ENCODE results near the gene CTNNB1.
"Not testable (repeated sequence)": the region's sequence is repeated elsewhere in the genome, so short reads cannot be mapped to it uniquely, and the experiment has no call there.

CTNNB1 gene

DNA sequence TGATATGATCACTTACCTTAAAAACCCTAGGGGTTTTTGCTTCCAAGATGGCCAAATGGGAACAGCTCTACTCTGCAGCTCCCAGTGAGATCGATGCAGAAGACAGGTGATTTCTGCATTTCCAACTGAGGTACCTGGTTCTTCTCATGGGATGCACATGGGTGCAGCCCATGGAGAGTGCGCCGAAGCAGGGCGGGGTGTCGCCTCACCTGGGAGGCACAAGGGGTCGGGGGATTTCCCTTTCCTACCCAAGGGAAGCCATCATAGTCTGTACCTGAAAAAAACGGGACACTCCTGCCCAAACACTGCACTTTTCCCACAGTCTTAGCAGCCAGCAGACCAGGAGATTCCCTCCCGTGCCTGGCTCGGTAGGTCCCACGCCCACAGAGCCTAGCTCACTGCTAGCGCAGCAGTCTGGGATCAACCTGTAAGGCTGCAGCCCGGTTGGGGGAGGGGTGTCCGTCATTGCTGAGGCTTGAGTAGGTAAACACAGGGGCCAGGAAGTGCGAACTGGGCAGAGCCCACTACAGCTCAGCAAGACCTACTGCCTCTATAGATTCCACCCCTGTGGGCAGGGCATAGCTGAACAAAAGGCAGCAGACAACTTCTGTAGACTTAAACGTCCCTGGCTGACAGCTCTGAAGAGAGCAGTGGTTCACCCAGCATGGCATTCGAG is 78.6 kb downstream of the CTNNB1 start:
- POLR2A ChIA-PET: no interaction called here
- TF ChIP-seq, protein P1, sequence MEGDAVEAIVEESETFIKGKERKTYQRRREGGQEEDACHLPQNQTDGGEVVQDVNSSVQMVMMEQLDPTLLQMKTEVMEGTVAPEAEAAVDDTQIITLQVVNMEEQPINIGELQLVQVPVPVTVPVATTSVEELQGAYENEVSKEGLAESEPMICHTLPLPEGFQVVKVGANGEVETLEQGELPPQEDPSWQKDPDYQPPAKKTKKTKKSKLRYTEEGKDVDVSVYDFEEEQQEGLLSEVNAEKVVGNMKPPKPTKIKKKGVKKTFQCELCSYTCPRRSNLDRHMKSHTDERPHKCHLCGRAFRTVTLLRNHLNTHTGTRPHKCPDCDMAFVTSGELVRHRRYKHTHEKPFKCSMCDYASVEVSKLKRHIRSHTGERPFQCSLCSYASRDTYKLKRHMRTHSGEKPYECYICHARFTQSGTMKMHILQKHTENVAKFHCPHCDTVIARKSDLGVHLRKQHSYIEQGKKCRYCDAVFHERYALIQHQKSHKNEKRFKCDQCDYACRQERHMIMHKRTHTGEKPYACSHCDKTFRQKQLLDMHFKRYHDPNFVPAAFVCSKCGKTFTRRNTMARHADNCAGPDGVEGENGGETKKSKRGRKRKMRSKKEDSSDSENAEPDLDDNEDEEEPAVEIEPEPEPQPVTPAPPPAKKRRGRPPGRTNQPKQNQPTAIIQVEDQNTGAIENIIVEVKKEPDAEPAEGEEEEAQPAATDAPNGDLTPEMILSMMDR (IDR thresholded peaks at IDR 0.05; ENCODE audit: control extremely low read depth, extremely low read depth, low read depth, missing control alignments): no peak
- no peak for DNase-seq (ENCODE audit: extremely low spot score)
- CTCF ChIA-PET: interaction anchor here (1.1 kb wide), 1 partner anchor 15 kb away, joined by 3 read pairs; no protein-coding TSS in a partner anchor

DNA sequence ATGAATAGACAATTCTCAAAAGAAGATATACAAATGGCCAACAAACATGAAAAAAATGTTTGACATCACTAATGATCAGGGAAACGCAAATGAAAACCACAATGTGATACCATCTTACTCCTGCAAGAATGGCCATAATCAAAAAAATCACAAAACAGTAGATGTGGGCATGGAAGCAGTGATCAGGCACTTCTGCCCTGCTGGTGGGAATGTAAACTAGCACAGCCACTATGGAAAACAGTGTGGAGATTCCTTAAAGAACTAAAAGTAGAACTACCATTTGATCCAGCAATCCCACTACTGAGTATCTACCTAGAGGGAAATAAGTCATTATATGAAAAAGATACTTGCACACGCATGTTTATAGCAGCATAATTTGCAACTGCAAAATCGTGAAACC is 85.6 kb downstream of the CTNNB1 start:
- DNase-seq (ENCODE audit: extremely low spot score); CTCF ChIA-PET; POLR2A ChIA-PET: not testable (repeated sequence)

- ChIA-PET POLR2A (no interaction called here), CTCF (no interaction called here)
- no peak for DNase-seq (ENCODE audit: extremely low spot score)
- TF ChIP-seq, protein P1 (IDR thresholded peaks at IDR 0.05; ENCODE audit: control extremely low read depth, extremely low read depth, low read depth, missing control alignments): no peak
Measured at GRCh38 chr3:41286305-41286704, 87.0 kb downstream of the CTNNB1 start.

GRCh38 chr3:41288785-41289184 is 89.5 kb downstream of the CTNNB1 start:
- DNase-seq (ENCODE audit: extremely low spot score): no peak
- ChIA-PET POLR2A (no interaction called here), CTCF (no interaction called here)
- TF ChIP-seq, protein P1 (IDR thresholded peaks at IDR 0.05; ENCODE audit: control extremely low read depth, extremely low read depth, low read depth, missing control alignments): no peak

Data from GM10248 (cell line).